GM12891 (cell line): ENCODE results near the gene SCN11A.
"Not testable (repeated sequence)": the region's sequence is repeated elsewhere in the genome, so short reads cannot be mapped to it uniquely, and the experiment has no call there.

ENCODE experiments used
- DNase-seq: peaks from one replicate; pipeline ENCODE4 v3.0.0; 2011; ENCODE audit warnings: low spot score; ENCODE audit not compliant: insufficient read length
- FAIRE-seq: peaks from 2 replicates; lab custom pipeline; 2011; peaks lifted over from hg19 to GRCh38; lab: Jason Lieb, UNC
- PAX5 ChIP-seq: IDR thresholded peaks from 2 replicates; pipeline ENCODE4 v1.6.1; 2011; ENCODE audit warnings: low read length, moderate library complexity, mild to moderate bottlenecking; ENCODE audit not compliant: insufficient read depth, severe bottlenecking
- POLR2A ChIP-seq: IDR thresholded peaks from 2 replicates; pipeline ENCODE4 v1.6.1; 2011; ENCODE audit warnings: low read depth, low read length, control low read depth
- POLR2AphosphoS5 ChIP-seq: IDR thresholded peaks from 2 replicates; pipeline ENCODE4 v1.6.1; 2011; ENCODE audit warnings: low read depth, low read length, control low read depth
- POU2F2 ChIP-seq: IDR thresholded peaks from 2 replicates; pipeline ENCODE4 v1.6.1; 2011; ENCODE audit warnings: low read depth, mild to moderate bottlenecking, control low read depth, low read length, moderate library complexity
- SPI1 ChIP-seq: IDR thresholded peaks from 2 replicates; pipeline ENCODE4 v1.6.1; 2011; ENCODE audit warnings: low read depth, low read length, control low read depth
- TAF1 ChIP-seq: IDR thresholded peaks from 2 replicates; pipeline ENCODE4 v1.6.1; 2011; ENCODE audit warnings: low read depth, low read length, control low read depth

SCN11A gene

DNA sequence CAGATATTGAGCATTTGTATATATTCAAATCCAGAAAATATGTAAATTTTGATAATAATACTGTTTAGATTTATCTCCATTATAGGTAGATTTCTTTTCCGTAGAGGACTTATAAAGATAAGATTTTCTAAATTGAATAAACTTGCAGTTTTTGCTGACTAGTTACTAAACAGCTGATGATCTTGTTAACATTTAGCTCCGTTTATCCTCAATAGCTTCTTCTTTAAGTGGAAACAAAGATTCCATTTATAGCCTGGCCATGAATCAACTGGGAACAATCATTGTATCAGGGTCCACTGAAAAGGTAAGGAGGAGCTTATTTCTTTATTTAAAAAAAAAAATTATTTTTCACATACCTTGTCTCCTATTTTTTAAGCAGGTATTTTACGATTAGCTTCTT is 16.8 kb upstream of the SCN11A start:
- DNase-seq, result no peak
- TF ChIP-seq PAX5 (no peak), POLR2AphosphoS5 (no peak), SPI1 (no peak), POLR2A (no peak), TAF1 (no peak), POU2F2 (no peak)
- FAIRE-seq, result no peak

DNA sequence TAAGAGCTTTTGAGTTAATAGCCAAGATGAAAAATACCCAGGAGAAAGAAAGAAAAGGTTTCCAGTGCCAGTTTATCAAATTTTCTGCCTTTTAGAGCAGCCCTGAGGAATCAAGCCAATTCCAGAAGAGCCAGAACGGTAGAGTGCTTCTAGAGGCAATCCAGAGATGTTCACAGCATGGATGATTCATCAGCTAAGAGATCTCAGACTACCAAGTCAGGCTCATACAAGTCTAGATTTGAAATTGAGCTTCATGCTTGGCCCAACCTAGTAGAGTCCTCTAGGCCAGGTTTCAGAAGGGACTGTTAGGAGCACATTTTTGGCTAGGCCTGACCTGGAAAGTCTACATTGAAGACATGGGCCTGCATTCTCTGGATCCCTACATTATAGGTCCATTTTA is 15.5 kb upstream of the SCN11A start:
- no peak for TF ChIP-seq PAX5
- no peak for TF ChIP-seq POLR2AphosphoS5
- no peak for TF ChIP-seq POLR2A
- no peak for TF ChIP-seq TAF1
- TF ChIP-seq SPI1, result no peak
- TF ChIP-seq POU2F2, result no peak
- FAIRE-seq (no peak), DNase-seq (no peak)

DNA sequence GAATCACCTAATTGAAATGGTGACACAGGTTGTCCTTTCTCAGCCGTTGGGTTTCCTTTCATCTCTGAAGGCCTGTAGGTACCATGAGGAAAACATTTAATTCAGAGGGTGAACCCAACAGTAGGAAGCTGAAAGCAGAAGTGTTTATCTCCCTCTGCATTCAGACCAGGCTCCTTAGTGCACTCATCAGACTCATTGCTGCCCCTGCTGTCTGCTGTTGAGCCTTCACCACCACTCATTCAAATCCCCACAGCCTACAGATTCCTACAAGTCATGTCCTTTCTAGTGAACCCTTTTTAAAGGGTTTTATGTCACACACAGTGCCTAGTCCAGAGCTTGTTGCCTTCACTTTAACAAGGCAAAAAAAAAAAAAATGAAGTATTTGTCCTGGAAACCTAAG is 13.5 kb upstream of the SCN11A start:
- FAIRE-seq (peak; percentile 85), DNase-seq (no peak)
- TF ChIP-seq POU2F2, result no peak
- peak; percentile 74 for TF ChIP-seq SPI1
- no peak for TF ChIP-seq PAX5

DNA sequence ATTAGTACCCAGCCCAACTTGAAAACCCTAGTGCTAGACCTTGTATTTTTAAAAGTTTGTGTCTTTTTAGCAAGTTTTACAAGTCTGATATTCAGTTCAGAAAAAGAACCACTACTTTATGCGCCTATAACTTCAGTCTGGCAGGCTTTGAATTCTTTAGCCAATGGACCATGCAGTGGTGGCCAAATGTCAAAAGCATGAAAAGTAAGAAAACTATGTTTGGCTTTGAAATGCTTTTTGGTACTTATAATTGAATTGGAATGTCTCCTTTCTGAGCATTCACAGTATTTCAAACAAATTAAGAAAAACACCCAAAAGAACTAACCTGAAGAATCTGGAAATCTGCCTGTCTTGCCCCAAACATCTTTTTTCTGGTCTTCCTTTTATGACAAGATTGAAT is 12.9 kb upstream of the SCN11A start:
- FAIRE-seq, result no peak
- DNase-seq, result no peak
- TF ChIP-seq SPI1 (no peak), POLR2AphosphoS5 (no peak), TAF1 (no peak), POU2F2 (no peak), PAX5 (no peak), POLR2A (no peak)

DNA sequence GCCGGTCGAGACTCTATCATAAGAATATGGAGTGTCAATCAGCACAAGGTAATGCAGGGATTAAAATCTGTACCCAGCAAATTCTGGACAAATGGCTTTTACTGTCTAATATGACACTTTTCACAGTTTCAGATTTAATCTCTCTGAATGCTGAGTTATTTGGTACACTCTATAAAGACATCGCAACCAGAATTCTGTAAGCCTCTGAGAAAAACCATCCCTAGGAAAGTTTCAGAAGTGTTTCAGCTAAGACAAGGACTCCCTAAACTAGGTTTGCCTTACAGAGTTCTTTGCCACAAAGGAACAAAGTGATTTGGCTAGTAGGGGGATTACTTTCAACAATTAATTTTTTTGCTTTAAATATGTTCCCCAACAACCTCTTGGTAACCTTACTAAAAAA is 11.4 kb upstream of the SCN11A start:
- FAIRE-seq (no peak), DNase-seq (no peak)
- TF ChIP-seq SPI1 (no peak), TAF1 (no peak), PAX5 (no peak), POLR2A (no peak), POU2F2 (no peak), POLR2AphosphoS5 (no peak)

DNA sequence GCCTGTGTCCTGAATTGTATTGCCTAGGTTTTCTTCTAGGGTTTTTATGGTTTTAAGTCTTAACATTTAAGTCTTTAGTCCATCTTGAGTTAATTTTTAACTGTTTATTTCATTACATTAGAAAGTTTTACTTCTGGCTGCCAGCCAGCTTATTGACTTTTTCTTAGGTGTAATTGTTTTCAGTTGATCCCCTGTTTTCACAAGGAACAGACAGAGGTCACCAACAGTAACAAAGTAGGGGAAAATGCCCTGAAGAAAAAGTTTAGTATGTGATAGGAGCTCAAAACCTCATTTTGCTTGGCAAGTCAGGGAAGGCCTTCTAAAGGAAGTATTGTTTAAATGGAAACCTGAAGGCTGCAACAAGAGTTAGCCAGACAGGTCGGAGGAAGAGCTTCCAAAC is 10.4 kb upstream of the SCN11A start:
- FAIRE-seq (no peak), DNase-seq (no peak)
- TF ChIP-seq POU2F2 (no peak), PAX5 (no peak), TAF1 (no peak), SPI1 (no peak), POLR2AphosphoS5 (no peak), POLR2A (no peak)

DNA sequence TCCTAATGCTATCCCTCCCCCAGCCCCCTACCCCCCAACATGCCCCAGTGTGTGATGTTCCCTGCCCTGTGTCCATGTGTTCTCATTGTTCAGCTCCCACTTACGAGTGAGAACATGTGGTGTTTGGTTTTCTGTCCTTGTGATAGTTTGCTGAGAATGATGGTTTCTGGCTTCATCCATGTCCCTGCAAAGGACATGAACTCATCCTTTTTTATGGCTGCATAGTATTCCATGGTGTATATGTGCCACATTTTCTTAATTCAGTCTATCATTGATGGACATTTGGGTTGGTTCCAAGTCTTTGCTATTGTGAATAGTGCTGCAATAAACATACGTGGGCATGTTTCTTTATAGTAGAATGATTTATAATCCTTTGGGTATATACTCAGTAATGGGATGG is 9.5 kb upstream of the SCN11A start:
- FAIRE-seq, DNase-seq: not testable (repeated sequence)

DNA sequence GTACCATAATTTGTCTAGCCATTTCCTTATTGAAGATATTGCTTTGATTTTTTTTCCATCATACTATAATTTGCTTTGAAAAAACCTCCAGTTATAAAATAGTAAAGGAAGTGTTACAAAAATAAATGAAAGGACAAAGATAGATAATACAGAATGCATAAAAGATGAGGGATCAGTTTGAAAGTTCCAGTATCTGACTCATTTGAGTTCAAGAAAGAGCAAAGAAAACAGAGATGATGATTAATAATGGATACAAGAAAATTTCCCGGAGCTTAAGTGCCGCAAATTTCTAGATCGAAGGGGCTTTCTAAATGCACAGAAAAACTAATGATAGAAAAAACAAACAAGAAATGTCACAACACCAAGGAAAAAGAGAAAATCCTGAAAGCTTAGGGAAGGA is 4.4 kb upstream of the SCN11A start:
- TF ChIP-seq PAX5 (no peak), TAF1 (no peak), POU2F2 (no peak), POLR2AphosphoS5 (no peak), POLR2A (no peak), SPI1 (no peak)
- FAIRE-seq (no peak), DNase-seq (no peak)

DNA sequence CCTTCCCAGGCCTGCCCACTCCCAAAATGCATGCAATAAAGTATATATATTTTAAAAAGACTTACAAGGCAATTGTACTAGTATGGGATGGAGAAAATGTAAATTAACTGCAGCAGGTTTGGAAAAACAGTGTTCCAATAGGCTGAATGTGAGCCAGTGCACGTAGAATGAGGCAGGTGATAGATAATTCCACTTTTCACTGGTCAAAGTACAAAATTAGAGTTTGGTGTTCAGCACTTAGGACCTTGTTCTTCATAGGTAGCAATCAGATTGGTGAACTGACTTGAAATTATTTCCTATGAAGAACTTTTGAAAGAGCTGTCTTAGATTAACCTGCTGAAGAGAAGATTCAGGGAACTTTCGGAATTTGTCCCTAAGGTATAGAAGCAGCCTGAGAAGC is 2.0 kb upstream of the SCN11A start:
- no peak for TF ChIP-seq SPI1
- no peak for TF ChIP-seq TAF1
- TF ChIP-seq POLR2AphosphoS5, result no peak
- no peak for TF ChIP-seq PAX5
- no peak for TF ChIP-seq POLR2A
- TF ChIP-seq POU2F2, result no peak
- FAIRE-seq, result no peak
- DNase-seq, result no peak

DNA sequence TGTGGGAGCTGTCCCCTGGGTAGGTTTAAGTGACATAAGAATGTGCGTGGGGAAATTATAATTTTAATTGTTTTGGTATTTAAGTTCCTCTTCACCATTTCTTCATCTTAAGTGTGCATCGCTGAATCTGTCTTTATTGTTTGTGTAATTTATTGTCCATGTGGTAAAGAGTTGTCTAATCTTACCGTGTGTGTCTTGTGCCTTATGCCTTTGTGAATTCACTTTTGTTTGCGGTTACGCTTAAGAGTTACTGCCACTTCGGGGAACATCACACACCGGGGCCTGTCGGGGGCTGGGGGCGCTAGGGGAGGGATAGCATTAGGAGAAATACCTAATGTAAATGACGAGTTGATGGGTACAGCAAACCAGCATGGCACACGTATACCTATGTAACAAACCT is 839 bp upstream of the SCN11A start:
- DNase-seq, result no peak
- FAIRE-seq, result peak; percentile 57
- TF ChIP-seq TAF1 (no peak), POLR2A (no peak), SPI1 (no peak)

DNA sequence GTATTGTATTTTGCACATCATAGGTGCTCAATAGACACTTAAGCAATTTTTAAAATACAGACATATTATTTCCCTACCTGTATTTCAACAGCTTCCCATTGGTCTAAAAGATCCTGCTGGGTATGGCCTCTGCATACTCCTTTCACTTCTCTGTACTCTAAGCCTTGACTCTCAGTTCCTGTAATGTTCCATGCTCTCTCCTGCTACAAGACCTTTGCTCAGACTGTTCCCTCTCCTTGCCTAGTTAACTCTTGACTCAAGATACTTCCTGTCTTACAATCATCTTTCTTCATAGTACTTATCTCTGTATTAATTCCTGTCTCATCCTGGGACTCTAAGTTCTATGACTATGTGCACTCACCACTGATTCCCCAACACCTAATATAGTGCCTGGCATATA is 1.7 kb downstream of the SCN11A start:
- TF ChIP-seq PAX5, result no peak
- peak; percentile 77 for TF ChIP-seq SPI1
- no peak for DNase-seq
- FAIRE-seq, result peak; percentile 5
